IPS-15b (cell line): Measurements from ENCODE around the gene GRIK3.

Source experiments
- H3K27me3 ChIP-seq: one replicate; pipeline ENCODE4 v1.6.1; 2013; ENCODE audit warnings: low read length; ENCODE audit not compliant: control insufficient read depth, insufficient read depth
- H3K36me3 ChIP-seq: one replicate; pipeline ENCODE4 v1.6.1; 2013; ENCODE audit warnings: low read length; ENCODE audit not compliant: control insufficient read depth, insufficient read depth
- H3K4me1 ChIP-seq: one replicate; pipeline ENCODE4 v1.6.1; 2013; ENCODE audit warnings: mild to moderate bottlenecking, low read length; ENCODE audit not compliant: control insufficient read depth, insufficient read depth
- H3K4me3 ChIP-seq: one replicate; pipeline ENCODE4 v1.5.1; 2013; ENCODE audit warnings: low read depth, low read length
- H3K9ac ChIP-seq: one replicate; pipeline ENCODE4 v1.6.1; 2013; ENCODE audit warnings: low read depth, mild to moderate bottlenecking, low read length
- H3K9me3 ChIP-seq: one replicate; pipeline ENCODE4 v1.6.1; 2013; ENCODE audit warnings: mild to moderate bottlenecking, low read length; ENCODE audit not compliant: control insufficient read depth, insufficient read depth

The GRIK3 gene

GRCh38 chr1:36876990-36877389 lies 157.3 kb downstream of the GRIK3 start:
- Histone ChIP-seq H3K36me3 (no peaks in the 10 kb centered on the region), H3K9ac (no peak overlapping the region), H3K4me1 (no peaks in the 10 kb centered on the region), H3K9me3 (no peaks in the 10 kb centered on the region), H3K27me3 (no peaks in the 10 kb centered on the region), H3K4me3 (no peak overlapping the region)

GRCh38 chr1:36874271-36875060 lies 159.8 kb downstream of the GRIK3 start:
- H3K9me3 ChIP-seq, result no peaks in the 10 kb centered on the region

GRCh38 chr1:36872858-36873257 lies 161.5 kb downstream of the GRIK3 start:
- Histone ChIP-seq H3K27me3 (no peaks in the 10 kb centered on the region), H3K9me3 (no peaks in the 10 kb centered on the region), H3K9ac (no peak overlapping the region), H3K4me1 (no peaks in the 10 kb centered on the region), H3K36me3 (no peaks in the 10 kb centered on the region), H3K4me3 (no peak overlapping the region)

More at GRCh38 chr1:36874271-36875060, 159.8 kb downstream of the GRIK3 start:
- H3K4me3 ChIP-seq, result no peak overlapping the region
- H3K9ac ChIP-seq, result no peak overlapping the region
- H3K36me3 ChIP-seq, result no peaks in the 10 kb centered on the region
- no peaks in the 10 kb centered on the region for H3K27me3 ChIP-seq
- no peaks in the 10 kb centered on the region for H3K4me1 ChIP-seq

- no peaks in the 10 kb centered on the region for H3K9me3 ChIP-seq
- H3K4me3 ChIP-seq, result no peak overlapping the region
- H3K27me3 ChIP-seq, result no peaks in the 10 kb centered on the region
- H3K36me3 ChIP-seq, result no peaks in the 10 kb centered on the region
- H3K9ac ChIP-seq, result no peak overlapping the region
- H3K4me1 ChIP-seq, result no peaks in the 10 kb centered on the region
Observed at GRCh38 chr1:36872126-36872754, 162.1 kb downstream of the GRIK3 start.

GRCh38 chr1:36871146-36871971 lies 163.0 kb downstream of the GRIK3 start:
- no peaks in the 10 kb centered on the region for H3K9me3 ChIP-seq
- no peak overlapping the region for H3K4me3 ChIP-seq
- H3K36me3 ChIP-seq, result no peaks in the 10 kb centered on the region
- H3K27me3 ChIP-seq, result no peaks in the 10 kb centered on the region
- H3K4me1 ChIP-seq, result no peaks in the 10 kb centered on the region
- no peak overlapping the region for H3K9ac ChIP-seq

- H3K36me3 ChIP-seq, result no peaks in the 10 kb centered on the region
- H3K9ac ChIP-seq, result no peak overlapping the region
Observed at GRCh38 chr1:36869826-36870225, 164.5 kb downstream of the GRIK3 start.

GRCh38 chr1:36869054-36869453 lies 165.3 kb downstream of the GRIK3 start:
- H3K4me1 ChIP-seq, result no peaks in the 10 kb centered on the region
- H3K36me3 ChIP-seq, result no peaks in the 10 kb centered on the region
- H3K27me3 ChIP-seq, result no peaks in the 10 kb centered on the region
- H3K9ac ChIP-seq, result no peak overlapping the region
- no peak overlapping the region for H3K4me3 ChIP-seq
- no peaks in the 10 kb centered on the region for H3K9me3 ChIP-seq

More at GRCh38 chr1:36869826-36870225, 164.5 kb downstream of the GRIK3 start:
- Histone ChIP-seq H3K4me1 (no peaks in the 10 kb centered on the region), H3K4me3 (no peak overlapping the region), H3K27me3 (no peaks in the 10 kb centered on the region), H3K9me3 (no peaks in the 10 kb centered on the region)

GRCh38 chr1:36867575-36867974 lies 166.7 kb downstream of the GRIK3 start:
- H3K36me3 ChIP-seq, result no peaks in the 10 kb centered on the region
- no peaks in the 10 kb centered on the region for H3K27me3 ChIP-seq
- no peak overlapping the region for H3K9ac ChIP-seq
- no peaks in the 10 kb centered on the region for H3K4me1 ChIP-seq
- H3K9me3 ChIP-seq, result no peaks in the 10 kb centered on the region
- no peak overlapping the region for H3K4me3 ChIP-seq

- Histone ChIP-seq H3K4me3 (no peak overlapping the region), H3K27me3 (no peaks in the 10 kb centered on the region), H3K36me3 (no peaks in the 10 kb centered on the region), H3K9me3 (no peaks in the 10 kb centered on the region), H3K9ac (no peak overlapping the region), H3K4me1 (no peaks in the 10 kb centered on the region)
Observed at GRCh38 chr1:36866169-36866814, 168.0 kb downstream of the GRIK3 start.

GRCh38 chr1:36865602-36865900 lies 168.8 kb downstream of the GRIK3 start:
- H3K4me1 ChIP-seq, result no peaks in the 10 kb centered on the region
- no peak overlapping the region for H3K4me3 ChIP-seq
- H3K9ac ChIP-seq, result no peak overlapping the region
- no peaks in the 10 kb centered on the region for H3K9me3 ChIP-seq
- H3K36me3 ChIP-seq, result no peaks in the 10 kb centered on the region
- no peaks in the 10 kb centered on the region for H3K27me3 ChIP-seq

GRCh38 chr1:36864823-36865601 lies 169.3 kb downstream of the GRIK3 start:
- Histone ChIP-seq H3K27me3 (no peaks in the 10 kb centered on the region), H3K9ac (no peak overlapping the region), H3K4me3 (no peak overlapping the region), H3K4me1 (no peaks in the 10 kb centered on the region), H3K36me3 (no peaks in the 10 kb centered on the region), H3K9me3 (no peaks in the 10 kb centered on the region)
